Peyer's patch (tissue), 4 donors: ENCODE results near the gene ARHGAP27. TPM values are rescaled to one million over a fixed set of nuclear protein-coding genes. Genes with fewer than 3 reads are reported as not detected.

ENCODE experiments used
- DNase-seq, 3 donors: peaks; one replicate each; pipeline ENCODE4 v3.0.0-alpha.2; 2017 to 2019
- H3K27ac ChIP-seq, 4 donors: fragments of 200-600 bp; sonication (generic); one replicate each; pipeline ENCODE4 v1.5.1; 2016 to 2019
- H3K27me3 ChIP-seq, 2 donors: fragments of 200-600 bp; sonication (generic); one replicate each; pipeline ENCODE4 v1.5.1; 2019
- H3K36me3 ChIP-seq, 3 donors: fragments of 200-600 bp; sonication (generic); one replicate each; pipeline ENCODE4 v1.5.1; 2016 to 2019
- H3K4me1 ChIP-seq, 4 donors: fragments of 200-600 bp; sonication (generic); one replicate each; pipeline ENCODE4 v1.5.1; 2016 to 2019
- H3K4me3 ChIP-seq, 4 donors: fragments of 200-600 bp; sonication (generic); 1 replicate in 3 of 4; 2 replicates in 1 of 4; pipeline ENCODE4 v1.5.1; 2016 to 2019; ENCODE audit warnings: mild to moderate bottlenecking in 1 of 4
- H3K9me3 ChIP-seq, 4 donors: fragments of 200-600 bp; sonication (generic); one replicate each; pipeline ENCODE4 v1.5.1; 2016 to 2019; ENCODE audit warnings: mild to moderate bottlenecking in 1 of 4
- POLR2A ChIP-seq, 2 donors: fragments of 450-650 bp; IDR thresholded peaks; one replicate each; pipeline ENCODE4 v1.5.1; 2017; ENCODE audit warnings: antibody characterized with exemption in 2 of 2, mild to moderate bottlenecking in 2 of 2, moderate library complexity in 2 of 2
- total RNA-seq, 4 donors: library from RNA; depleted of rRNA; stranded (reverse); fragments of >200 nt; gene quantifications; one replicate each; pipeline ENCODE4 v1.1.0, GENCODE V29; 2016
- TF ChIP-seq, protein P1 (sequence below), 6 experiments: fragments of 450-650 bp in 4 of 6; fragments of 200-600 bp in 2 of 6; sonication (generic) in 1 of 6; IDR thresholded peaks; one replicate each; pipeline ENCODE4 v1.5.1; 2017 to 2019; ENCODE audit warnings: antibody characterized with exemption in 6 of 6, mild to moderate bottlenecking in 3 of 6, moderate library complexity in 1 of 6

The ARHGAP27 gene
- total RNA-seq, 4 donors from 2014 or later: 112 to 385 (median 258) TPM

DNA sequence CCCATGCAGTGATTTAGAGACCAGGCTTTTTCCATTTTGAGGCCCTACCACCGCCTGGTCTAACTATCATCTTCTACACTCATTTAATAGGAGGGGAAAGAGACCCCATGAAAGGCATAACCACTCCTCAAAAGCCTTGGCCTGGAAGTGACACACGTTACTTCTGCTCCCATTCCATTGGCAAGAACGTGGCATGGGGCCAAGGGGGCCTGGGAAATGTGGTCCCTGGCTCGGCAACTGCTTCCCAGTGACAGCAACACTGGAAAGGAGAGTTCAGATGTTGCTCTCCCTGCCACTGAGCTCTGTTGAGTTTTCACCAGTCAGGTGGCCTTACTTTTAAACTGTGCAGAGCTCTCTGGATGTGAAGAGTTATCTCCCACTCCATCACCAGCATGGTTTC is 70.7 kb downstream of the ARHGAP27 start:
- H3K27me3 ChIP-seq: no peaks in the 10 kb centered on the region
- no peak for TF ChIP-seq POLR2A (IDR thresholded peaks at IDR 0.05)
- H3K4me3 ChIP-seq: no peak overlapping the region
- DNase-seq: peak in 1 of 3 donors; percentile 41
- no peaks in the 10 kb centered on the region for H3K9me3 ChIP-seq
- H3K4me1 ChIP-seq: no peaks in the 10 kb centered on the region
- no peaks in the 10 kb centered on the region for H3K36me3 ChIP-seq
- no peak overlapping the region for H3K27ac ChIP-seq

DNA sequence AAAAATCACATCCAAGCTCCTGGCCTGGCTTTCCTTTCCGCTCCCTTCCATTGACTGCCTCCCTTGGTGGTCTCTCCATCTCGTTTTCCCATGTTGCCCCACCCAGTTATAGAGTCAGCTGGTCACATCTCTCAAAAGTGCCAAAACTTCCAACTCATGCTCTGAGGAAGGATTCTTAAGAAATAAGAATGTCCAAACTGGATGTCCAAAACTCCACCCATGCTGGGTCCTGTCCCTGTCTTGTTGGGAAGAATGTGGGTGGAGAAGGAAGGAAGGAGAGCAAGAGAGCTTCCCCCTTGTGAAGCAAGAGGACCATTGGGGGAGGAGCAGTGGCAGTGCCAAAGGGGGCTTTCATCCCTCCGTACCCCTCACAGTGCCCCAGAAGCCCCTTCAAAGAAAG is 71.2 kb downstream of the ARHGAP27 start:
- DNase-seq: peak in 1 of 3 donors; percentile 31
- Histone ChIP-seq H3K27ac (no peak overlapping the region), H3K4me1 (no peaks in the 10 kb centered on the region), H3K27me3 (no peaks in the 10 kb centered on the region), H3K4me3 (no peak overlapping the region), H3K36me3 (no peaks in the 10 kb centered on the region), H3K9me3 (no peaks in the 10 kb centered on the region)
- TF ChIP-seq POLR2A (IDR thresholded peaks at IDR 0.05): no peak
- TF ChIP-seq, protein P1, sequence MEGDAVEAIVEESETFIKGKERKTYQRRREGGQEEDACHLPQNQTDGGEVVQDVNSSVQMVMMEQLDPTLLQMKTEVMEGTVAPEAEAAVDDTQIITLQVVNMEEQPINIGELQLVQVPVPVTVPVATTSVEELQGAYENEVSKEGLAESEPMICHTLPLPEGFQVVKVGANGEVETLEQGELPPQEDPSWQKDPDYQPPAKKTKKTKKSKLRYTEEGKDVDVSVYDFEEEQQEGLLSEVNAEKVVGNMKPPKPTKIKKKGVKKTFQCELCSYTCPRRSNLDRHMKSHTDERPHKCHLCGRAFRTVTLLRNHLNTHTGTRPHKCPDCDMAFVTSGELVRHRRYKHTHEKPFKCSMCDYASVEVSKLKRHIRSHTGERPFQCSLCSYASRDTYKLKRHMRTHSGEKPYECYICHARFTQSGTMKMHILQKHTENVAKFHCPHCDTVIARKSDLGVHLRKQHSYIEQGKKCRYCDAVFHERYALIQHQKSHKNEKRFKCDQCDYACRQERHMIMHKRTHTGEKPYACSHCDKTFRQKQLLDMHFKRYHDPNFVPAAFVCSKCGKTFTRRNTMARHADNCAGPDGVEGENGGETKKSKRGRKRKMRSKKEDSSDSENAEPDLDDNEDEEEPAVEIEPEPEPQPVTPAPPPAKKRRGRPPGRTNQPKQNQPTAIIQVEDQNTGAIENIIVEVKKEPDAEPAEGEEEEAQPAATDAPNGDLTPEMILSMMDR (IDR thresholded peaks at IDR 0.05): no peak

DNA sequence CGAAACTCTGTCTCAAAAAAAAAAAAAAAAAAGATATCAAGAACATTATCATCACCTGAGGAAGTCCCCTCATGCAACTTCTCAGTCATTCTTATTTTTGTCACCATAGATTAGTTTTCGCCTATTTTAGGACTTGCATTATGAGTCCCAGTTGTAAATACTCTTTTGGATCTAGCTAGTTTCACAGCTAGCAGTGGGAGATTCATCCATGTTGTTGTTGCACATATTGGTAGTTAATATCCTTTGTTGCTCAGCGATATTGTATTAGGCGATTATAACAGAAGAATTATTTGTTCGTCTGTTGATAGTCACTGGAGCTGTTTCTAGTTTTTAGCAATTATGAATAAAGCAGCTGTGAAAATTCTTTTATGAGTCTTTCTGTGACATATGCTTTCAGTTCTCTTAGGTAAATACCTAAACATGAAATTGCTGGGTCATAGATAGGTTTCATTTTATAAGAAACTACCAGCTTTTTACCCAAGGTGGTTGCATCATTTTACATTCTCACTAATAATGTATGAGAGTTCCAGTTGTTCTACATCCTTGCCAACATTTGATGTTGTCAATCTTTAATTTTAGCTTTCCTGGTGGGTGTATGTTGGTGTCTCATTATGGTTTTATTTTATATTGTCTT is 75.2 kb downstream of the ARHGAP27 start:
- Histone ChIP-seq H3K4me1 (no peaks in the 10 kb centered on the region), H3K27ac (no peak overlapping the region), H3K9me3 (no peaks in the 10 kb centered on the region), H3K27me3 (no peaks in the 10 kb centered on the region), H3K4me3 (no peak overlapping the region), H3K36me3 (no peaks in the 10 kb centered on the region)
- DNase-seq: no peak
- TF ChIP-seq POLR2A (IDR thresholded peaks at IDR 0.05): no peak
- TF ChIP-seq, protein P1 (IDR thresholded peaks at IDR 0.05): no peak

DNA sequence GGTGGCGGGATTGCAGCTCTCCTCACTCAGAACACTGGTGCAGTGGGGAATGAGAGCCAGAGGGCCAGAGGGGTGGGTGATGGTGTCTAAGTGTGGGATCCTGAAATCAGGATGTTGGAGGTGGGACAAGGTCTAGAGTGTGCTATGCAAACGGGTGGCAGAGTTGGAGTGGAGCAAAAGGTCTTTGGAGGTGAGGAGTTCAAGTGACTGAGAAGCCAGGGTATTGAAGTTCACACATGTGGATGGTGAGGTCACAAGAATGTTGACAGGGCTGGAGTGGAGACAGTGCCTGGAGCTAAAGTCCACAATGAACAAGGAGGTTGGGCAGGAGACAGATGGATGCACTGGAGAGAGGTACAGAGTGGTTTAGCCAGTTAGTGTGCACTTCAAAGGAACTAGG is 77.6 kb downstream of the ARHGAP27 start:
- peak in 1 of 3 donors; percentile 42 for DNase-seq
- Histone ChIP-seq H3K27me3 (no peaks in the 10 kb centered on the region), H3K27ac (no peak overlapping the region), H3K4me1 (no peaks in the 10 kb centered on the region), H3K36me3 (no peaks in the 10 kb centered on the region), H3K9me3 (no peaks in the 10 kb centered on the region), H3K4me3 (no peak overlapping the region)
- TF ChIP-seq POLR2A (IDR thresholded peaks at IDR 0.05): no peak
- TF ChIP-seq, protein P1 (IDR thresholded peaks at IDR 0.05): no peak

DNA sequence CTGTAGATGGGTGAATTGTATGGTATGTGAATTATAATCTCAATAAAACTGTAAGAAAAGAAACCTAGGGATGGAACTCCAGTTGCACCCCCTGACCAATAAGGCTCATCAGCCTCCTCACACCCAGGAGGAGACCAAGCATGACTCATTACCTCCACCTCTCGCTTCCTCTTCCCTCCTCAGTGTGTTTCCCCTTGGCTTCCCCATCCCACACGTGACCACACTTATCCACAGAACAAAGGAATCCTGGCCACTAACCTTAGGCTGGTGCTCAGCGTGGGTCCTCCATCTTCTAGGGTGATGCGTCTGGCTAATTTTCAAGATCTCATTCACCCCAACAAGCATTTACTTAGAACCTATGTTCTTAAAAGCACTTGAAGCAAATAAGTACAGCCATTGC is 79.6 kb downstream of the ARHGAP27 start:
- no peaks in the 10 kb centered on the region for H3K4me1 ChIP-seq
- H3K9me3 ChIP-seq: no peaks in the 10 kb centered on the region
- no peak overlapping the region for H3K4me3 ChIP-seq
- H3K27me3 ChIP-seq: no peaks in the 10 kb centered on the region
- TF ChIP-seq, protein P1 (IDR thresholded peaks at IDR 0.05): no peak
- no peak for TF ChIP-seq POLR2A (IDR thresholded peaks at IDR 0.05)
- H3K36me3 ChIP-seq: no peaks in the 10 kb centered on the region
- DNase-seq: peak in 1 of 3 donors; percentile 44
- H3K27ac ChIP-seq: no peak overlapping the region

DNA sequence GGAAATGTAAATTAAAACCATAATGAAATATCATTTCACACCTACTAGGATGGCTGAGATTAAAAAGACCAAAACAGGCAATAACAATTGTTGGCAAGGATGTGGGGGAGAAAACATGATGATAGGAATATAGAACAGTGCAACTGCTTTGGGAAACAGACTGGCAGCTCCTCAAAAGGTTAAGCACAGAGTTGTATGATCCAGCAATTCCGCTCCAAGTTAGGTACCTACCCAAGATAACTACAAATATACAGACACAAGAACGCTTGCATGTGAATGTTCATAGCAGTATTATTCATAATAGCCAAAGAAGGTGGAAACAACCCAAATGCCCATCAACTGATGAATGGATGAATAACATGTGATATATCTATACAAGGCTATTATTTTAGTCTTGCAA is 80.8 kb downstream of the ARHGAP27 start:
- TF ChIP-seq, protein P1 (IDR thresholded peaks at IDR 0.05): no peak
- no peak for TF ChIP-seq POLR2A (IDR thresholded peaks at IDR 0.05)

More for the DNA sequence above, 80.8 kb downstream of the ARHGAP27 start:
- Histone ChIP-seq H3K4me1 (no peaks in the 10 kb centered on the region), H3K4me3 (no peak overlapping the region), H3K27ac (no peak overlapping the region), H3K27me3 (no peaks in the 10 kb centered on the region), H3K9me3 (no peaks in the 10 kb centered on the region), H3K36me3 (no peaks in the 10 kb centered on the region)
- no peak for DNase-seq
